Dendritic cell treated with granulocyte-macrophage colony-stimulating factor and Interleukin-4, amounts not matched to agents 40 ng/mL and 50 ng/mL, for 4 days (primary cell): ENCODE results near the gene NPBWR2.
"Not testable (repeated sequence)": the region's sequence is repeated elsewhere in the genome, so short reads cannot be mapped to it uniquely, and the experiment has no call there.

Experiments
- H3K27ac Mint-ChIP-seq: one replicate; pipeline ENCODE4 v1.8.0; 2022; ENCODE audit warnings: mild to moderate bottlenecking, mixed read lengths
- H3K27me3 Mint-ChIP-seq: one replicate; pipeline ENCODE4 v1.8.0; 2022; ENCODE audit warnings: mild to moderate bottlenecking, mixed read lengths
- H3K36me3 Mint-ChIP-seq: one replicate; pipeline ENCODE4 v1.8.0; 2022; ENCODE audit warnings: low read depth, mixed read lengths
- H3K4me1 Mint-ChIP-seq: one replicate; pipeline ENCODE4 v1.8.0; 2022; ENCODE audit warnings: low read depth, mixed read lengths
- H3K4me3 Mint-ChIP-seq: one replicate; pipeline ENCODE4 v1.8.0; 2022; ENCODE audit warnings: mild to moderate bottlenecking, moderate library complexity, mixed read lengths
- H3K9me3 Mint-ChIP-seq: one replicate; pipeline ENCODE4 v1.8.0; 2022; ENCODE audit warnings: mixed read lengths
- intact Hi-C: fragments of 100-400 bp; cut with micrococcal nuclease; formaldehyde crosslinking; loops from one replicate; pipeline ENCODE4 v1.15.0; 2022

The NPBWR2 gene

GRCh38 chr20:64098471-64099013 is 8.8 kb downstream of the NPBWR2 start:
- peaks cover 28% of the 10 kb centered on the region for H3K27me3 Mint-ChIP-seq
- no peak overlapping the region for H3K27ac Mint-ChIP-seq
- no peaks in the 10 kb centered on the region for H3K4me1 Mint-ChIP-seq
- H3K36me3 Mint-ChIP-seq, result peaks cover 40% of the 10 kb centered on the region
- H3K4me3 Mint-ChIP-seq, result no peak overlapping the region
- H3K9me3 Mint-ChIP-seq, result peaks cover 9% of the 10 kb centered on the region
- intact Hi-C loops, result no loop called here

- Mint-ChIP-seq H3K27me3 (peaks cover 11% of the 10 kb centered on the region), H3K27ac (no peak overlapping the region), H3K9me3 (peaks cover 9% of the 10 kb centered on the region), H3K4me3 (no peak overlapping the region), H3K4me1 (peaks cover 8% of the 10 kb centered on the region), H3K36me3 (peaks cover 40% of the 10 kb centered on the region)
- intact Hi-C loops, result no loop called here
These were observed 10.8 kb downstream of the NPBWR2 start for GRCh38 chr20:64096535-64096934.

- H3K9me3 Mint-ChIP-seq, result peaks cover 9% of the 10 kb centered on the region
- H3K4me1 Mint-ChIP-seq, result peaks cover 11% of the 10 kb centered on the region
- intact Hi-C loops, result no loop called here
- peaks cover 40% of the 10 kb centered on the region for H3K36me3 Mint-ChIP-seq
- H3K27me3 Mint-ChIP-seq, result peaks cover 5% of the 10 kb centered on the region
- no peak overlapping the region for H3K27ac Mint-ChIP-seq
- H3K4me3 Mint-ChIP-seq, result no peak overlapping the region
These were observed 11.4 kb downstream of the NPBWR2 start for GRCh38 chr20:64095927-64096326.

- intact Hi-C loops, result no loop called here
- peaks cover 9% of the 10 kb centered on the region for H3K9me3 Mint-ChIP-seq
- H3K4me1 Mint-ChIP-seq, result peaks cover 11% of the 10 kb centered on the region
- H3K36me3 Mint-ChIP-seq, result peaks cover 40% of the 10 kb centered on the region
- H3K4me3 Mint-ChIP-seq, result no peak overlapping the region
- no peak overlapping the region for H3K27ac Mint-ChIP-seq
- no peaks in the 10 kb centered on the region for H3K27me3 Mint-ChIP-seq
These were observed 11.9 kb downstream of the NPBWR2 start for GRCh38 chr20:64095455-64095854.

- peaks cover 11% of the 10 kb centered on the region for H3K4me1 Mint-ChIP-seq
- H3K27ac Mint-ChIP-seq, result no peak overlapping the region
- H3K9me3 Mint-ChIP-seq, result peaks cover 9% of the 10 kb centered on the region
- H3K36me3 Mint-ChIP-seq, result peaks cover 19% of the 10 kb centered on the region
- H3K27me3 Mint-ChIP-seq, result peaks cover 3% of the 10 kb centered on the region
- intact Hi-C loops, result no loop called here
- H3K4me3 Mint-ChIP-seq, result no peak overlapping the region
These were observed 14.3 kb downstream of the NPBWR2 start for GRCh38 chr20:64093013-64093503.

GRCh38 chr20:64092258-64093012 is 14.9 kb downstream of the NPBWR2 start:
- H3K9me3 Mint-ChIP-seq, result peaks cover 9% of the 10 kb centered on the region
- no peak overlapping the region for H3K27ac Mint-ChIP-seq
- peaks cover 13% of the 10 kb centered on the region for H3K36me3 Mint-ChIP-seq
- H3K27me3 Mint-ChIP-seq, result peaks cover 5% of the 10 kb centered on the region
- H3K4me1 Mint-ChIP-seq, result peaks cover 11% of the 10 kb centered on the region
- H3K4me3 Mint-ChIP-seq, result no peak overlapping the region
- intact Hi-C loops, result no loop called here

- peaks cover 11% of the 10 kb centered on the region for H3K4me1 Mint-ChIP-seq
- H3K27ac Mint-ChIP-seq, result no peak overlapping the region
These were observed 15.6 kb downstream of the NPBWR2 start for GRCh38 chr20:64091770-64092169.

GRCh38 chr20:64091340-64091739 is 16.0 kb downstream of the NPBWR2 start:
- Mint-ChIP-seq H3K27ac (no peak overlapping the region), H3K4me1 (peaks cover 11% of the 10 kb centered on the region), H3K27me3 (peaks cover 8% of the 10 kb centered on the region), H3K36me3 (peaks cover 4% of the 10 kb centered on the region), H3K4me3 (no peak overlapping the region), H3K9me3 (no peaks in the 10 kb centered on the region)
- intact Hi-C loops, result no loop called here

More at GRCh38 chr20:64091770-64092169, 15.6 kb downstream of the NPBWR2 start:
- H3K9me3 Mint-ChIP-seq, result peaks cover 4% of the 10 kb centered on the region
- H3K36me3 Mint-ChIP-seq, result peaks cover 8% of the 10 kb centered on the region
- H3K4me3 Mint-ChIP-seq, result no peak overlapping the region
- H3K27me3 Mint-ChIP-seq, result peaks cover 6% of the 10 kb centered on the region
- intact Hi-C loops, result no loop called here

- no peak overlapping the region for H3K27ac Mint-ChIP-seq
- H3K4me3 Mint-ChIP-seq, result no peak overlapping the region
- H3K36me3 Mint-ChIP-seq, result no peaks in the 10 kb centered on the region
- intact Hi-C loops, result no loop called here
- peaks cover 19% of the 10 kb centered on the region for H3K27me3 Mint-ChIP-seq
- no peaks in the 10 kb centered on the region for H3K9me3 Mint-ChIP-seq
- peaks cover 11% of the 10 kb centered on the region for H3K4me1 Mint-ChIP-seq
These were observed 17.2 kb downstream of the NPBWR2 start for GRCh38 chr20:64090165-64090564.

- H3K9me3 Mint-ChIP-seq, H3K4me3 Mint-ChIP-seq, H3K27ac Mint-ChIP-seq, H3K36me3 Mint-ChIP-seq, intact Hi-C loops: not testable (repeated sequence)
- Mint-ChIP-seq H3K27me3 (peaks cover 30% of the 10 kb centered on the region), H3K4me1 (peaks cover 18% of the 10 kb centered on the region)
These were observed 18.8 kb downstream of the NPBWR2 start for GRCh38 chr20:64088586-64088985.

GRCh38 chr20:64087226-64087825 is 20.0 kb downstream of the NPBWR2 start:
- H3K36me3 Mint-ChIP-seq, H3K4me3 Mint-ChIP-seq: not testable (repeated sequence)
- H3K27me3 Mint-ChIP-seq, result peaks cover 30% of the 10 kb centered on the region

GRCh38 chr20:64086801-64087200 is 20.6 kb downstream of the NPBWR2 start:
- Mint-ChIP-seq H3K9me3 (no peaks in the 10 kb centered on the region), H3K27me3 (peaks cover 30% of the 10 kb centered on the region), H3K36me3 (no peaks in the 10 kb centered on the region), H3K4me1 (peaks cover 29% of the 10 kb centered on the region), H3K4me3 (no peak overlapping the region), H3K27ac (no peak overlapping the region)
- intact Hi-C loops, result no loop called here

More at GRCh38 chr20:64087226-64087825, 20.0 kb downstream of the NPBWR2 start:
- H3K27ac Mint-ChIP-seq, H3K9me3 Mint-ChIP-seq, intact Hi-C loops: not testable (repeated sequence)
- H3K4me1 Mint-ChIP-seq, result peaks cover 27% of the 10 kb centered on the region

- Mint-ChIP-seq H3K4me1 (peaks cover 42% of the 10 kb centered on the region), H3K27me3 (peaks cover 30% of the 10 kb centered on the region), H3K9me3 (no peaks in the 10 kb centered on the region), H3K4me3 (peak overlapping the region; percentile 78), H3K36me3 (peaks cover 9% of the 10 kb centered on the region), H3K27ac (no peak overlapping the region)
- intact Hi-C loops, result no loop called here
These were observed 22.6 kb downstream of the NPBWR2 start for GRCh38 chr20:64084685-64085152.
